Activated naive CD4-positive, alpha-beta T cell treated with anti-CD3 and anti-CD28 coated beads, Interleukin-2, amount 10 ng/mL, durations not matched to agents 7 days and 5 days (primary cell): ENCODE results near the gene CEP164.
"Not testable (repeated sequence)": the region's sequence is repeated elsewhere in the genome, so short reads cannot be mapped to it uniquely, and the experiment has no call there.

Source experiments
- CTCF ChIA-PET: fragments of 350-600 bp; sonication (Branson Sonifier 250); formaldehyde crosslinking; loops from one replicate; lab custom pipeline; 2021; ENCODE audit warnings: antibody characterized with exemption; lab: Charles Lee
- DNase-seq: peaks from one replicate; pipeline ENCODE4 v3.0.0-alpha.2; 2020
- H3K27ac Mint-ChIP-seq: one replicate; pipeline ENCODE4 v1.8.0; 2021; ENCODE audit warnings: mild to moderate bottlenecking, moderate library complexity, mixed read lengths
- H3K27me3 Mint-ChIP-seq: one replicate; pipeline ENCODE4 v1.8.0; 2021; ENCODE audit warnings: mild to moderate bottlenecking, mixed read lengths
- H3K36me3 Mint-ChIP-seq: one replicate; pipeline ENCODE4 v1.8.0; 2021; ENCODE audit warnings: mixed read lengths
- H3K4me1 Mint-ChIP-seq: one replicate; pipeline ENCODE4 v1.8.0; 2021; ENCODE audit warnings: mixed read lengths
- H3K4me3 Mint-ChIP-seq: one replicate; pipeline ENCODE4 v1.8.0; 2021; ENCODE audit warnings: mild to moderate bottlenecking, moderate library complexity, mixed read lengths
- H3K9me3 Mint-ChIP-seq: one replicate; pipeline ENCODE4 v1.8.0; 2021; ENCODE audit warnings: mixed read lengths

Gene CEP164

DNA sequence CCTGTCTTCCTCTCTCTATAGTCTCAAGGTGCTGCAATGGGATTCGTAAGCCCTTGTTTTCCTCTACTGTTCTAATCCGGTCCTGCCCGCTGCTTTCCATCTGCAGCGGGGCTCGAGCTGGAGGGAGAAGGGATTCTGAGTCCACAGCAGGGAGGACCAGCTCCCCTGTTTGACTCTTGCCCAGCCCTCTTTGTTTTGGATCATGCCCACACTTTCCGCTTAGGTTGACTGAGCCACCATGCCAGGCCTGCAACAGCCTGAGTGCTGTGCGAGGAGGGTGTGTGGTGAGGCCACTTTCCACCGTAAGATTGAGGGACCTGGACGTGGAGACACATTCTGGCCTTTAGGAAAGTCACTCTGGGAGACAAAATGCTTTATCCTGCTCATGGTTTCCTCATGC, 58.3 kb downstream of the CEP164 start:
- CTCF ChIA-PET = no interaction called here
- peaks cover 3% of the 10 kb centered on the region for H3K4me1 Mint-ChIP-seq

DNA sequence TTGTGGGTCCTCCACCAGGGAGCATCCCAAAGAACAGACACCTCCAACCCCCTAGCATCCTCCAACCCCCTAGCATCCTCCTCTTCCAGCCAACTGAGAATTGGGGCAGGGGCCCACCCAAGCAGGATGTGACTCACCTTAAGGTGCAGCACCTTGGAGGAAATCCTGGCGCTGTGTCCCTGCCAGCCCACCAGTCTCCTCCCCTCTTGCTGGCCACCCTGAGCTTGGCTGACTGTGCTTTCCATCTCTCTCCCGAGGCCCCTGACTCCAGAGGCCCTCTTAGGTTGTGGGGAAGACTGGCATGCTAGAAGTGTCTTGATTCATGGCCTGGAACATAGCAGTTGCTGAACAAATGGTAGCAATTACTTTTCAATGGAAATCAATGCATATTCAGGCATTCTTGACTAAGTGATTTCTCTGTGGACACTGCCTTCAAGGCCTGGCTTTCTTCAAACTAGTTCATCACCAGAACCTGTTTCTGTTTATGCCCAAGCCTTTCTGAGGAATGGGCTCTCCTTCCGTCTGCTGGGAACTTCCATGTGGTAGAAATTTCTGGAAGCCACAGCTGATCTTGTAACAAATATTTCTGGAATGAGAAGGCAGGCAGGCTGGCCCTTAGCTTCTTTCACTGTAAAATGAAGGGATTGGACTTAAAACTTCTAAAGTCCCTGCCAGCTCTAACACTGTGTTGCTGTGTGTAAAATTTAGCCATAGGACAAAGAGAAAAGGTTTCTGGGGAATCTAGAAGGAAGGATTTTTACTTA, 60.5 kb downstream of the CEP164 start:
- Mint-ChIP-seq H3K4me1 (peaks cover 3% of the 10 kb centered on the region), H3K27ac (no peak overlapping the region), H3K9me3 (no peaks in the 10 kb centered on the region), H3K36me3 (peaks cover 15% of the 10 kb centered on the region), H3K4me3 (no peak overlapping the region), H3K27me3 (no peaks in the 10 kb centered on the region)
- CTCF ChIA-PET = no interaction called here
- DNase-seq = no peak

More for the DNA sequence above, 58.3 kb downstream of the CEP164 start:
- Mint-ChIP-seq H3K36me3 (peaks cover 11% of the 10 kb centered on the region), H3K4me3 (no peak overlapping the region), H3K27ac (no peak overlapping the region), H3K27me3 (no peaks in the 10 kb centered on the region), H3K9me3 (no peaks in the 10 kb centered on the region)
- no peak for DNase-seq

DNA sequence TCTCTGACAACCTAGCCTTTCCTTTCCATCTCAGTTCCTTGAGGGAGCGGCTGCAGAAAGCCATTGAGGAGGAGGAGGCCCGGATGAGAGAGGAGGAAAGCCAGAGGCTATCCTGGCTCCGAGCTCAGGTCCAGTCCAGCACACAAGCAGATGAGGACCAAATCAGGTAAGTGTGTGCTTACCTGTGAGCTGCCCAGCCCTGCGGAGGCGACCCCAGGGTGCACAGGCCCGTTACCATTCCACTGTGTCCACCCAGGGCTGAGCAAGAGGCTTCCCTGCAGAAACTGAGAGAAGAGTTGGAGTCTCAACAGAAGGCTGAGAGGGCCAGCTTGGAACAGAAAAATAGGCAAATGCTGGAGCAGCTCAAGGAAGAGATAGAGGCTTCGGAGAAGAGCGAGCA, 63.1 kb downstream of the CEP164 start:
- H3K4me3 Mint-ChIP-seq = no peak overlapping the region
- CTCF ChIA-PET = no interaction called here
- no peaks in the 10 kb centered on the region for H3K27me3 Mint-ChIP-seq
- no peak for DNase-seq
- peaks cover 3% of the 10 kb centered on the region for H3K4me1 Mint-ChIP-seq
- H3K27ac Mint-ChIP-seq = no peak overlapping the region
- no peaks in the 10 kb centered on the region for H3K9me3 Mint-ChIP-seq
- peaks cover 26% of the 10 kb centered on the region for H3K36me3 Mint-ChIP-seq

DNA sequence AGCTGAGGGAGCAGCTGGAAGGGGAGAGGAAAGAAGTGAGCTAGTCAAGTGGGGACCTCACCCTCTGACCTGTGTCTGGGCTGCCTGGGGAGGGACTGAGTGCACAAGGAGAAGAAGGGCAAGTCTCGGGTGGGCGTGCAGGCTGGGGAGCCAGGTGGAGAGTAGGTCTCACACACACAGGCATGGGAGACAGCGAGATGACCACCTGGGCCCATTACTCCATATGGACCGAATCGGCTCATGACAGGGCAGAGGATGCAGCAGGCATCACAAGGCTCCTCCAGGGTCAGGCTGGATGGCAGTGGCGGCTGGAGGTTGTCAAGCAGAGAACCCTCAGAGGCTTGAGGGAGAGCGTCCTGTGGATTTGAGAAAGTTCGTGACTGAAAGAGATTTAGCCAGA, 63.5 kb downstream of the CEP164 start:
- no peak overlapping the region for H3K27ac Mint-ChIP-seq
- peaks cover 30% of the 10 kb centered on the region for H3K36me3 Mint-ChIP-seq
- no peak for DNase-seq
- CTCF ChIA-PET = no interaction called here
- H3K27me3 Mint-ChIP-seq = no peaks in the 10 kb centered on the region
- peaks cover 3% of the 10 kb centered on the region for H3K4me1 Mint-ChIP-seq
- no peaks in the 10 kb centered on the region for H3K9me3 Mint-ChIP-seq
- no peak overlapping the region for H3K4me3 Mint-ChIP-seq

DNA sequence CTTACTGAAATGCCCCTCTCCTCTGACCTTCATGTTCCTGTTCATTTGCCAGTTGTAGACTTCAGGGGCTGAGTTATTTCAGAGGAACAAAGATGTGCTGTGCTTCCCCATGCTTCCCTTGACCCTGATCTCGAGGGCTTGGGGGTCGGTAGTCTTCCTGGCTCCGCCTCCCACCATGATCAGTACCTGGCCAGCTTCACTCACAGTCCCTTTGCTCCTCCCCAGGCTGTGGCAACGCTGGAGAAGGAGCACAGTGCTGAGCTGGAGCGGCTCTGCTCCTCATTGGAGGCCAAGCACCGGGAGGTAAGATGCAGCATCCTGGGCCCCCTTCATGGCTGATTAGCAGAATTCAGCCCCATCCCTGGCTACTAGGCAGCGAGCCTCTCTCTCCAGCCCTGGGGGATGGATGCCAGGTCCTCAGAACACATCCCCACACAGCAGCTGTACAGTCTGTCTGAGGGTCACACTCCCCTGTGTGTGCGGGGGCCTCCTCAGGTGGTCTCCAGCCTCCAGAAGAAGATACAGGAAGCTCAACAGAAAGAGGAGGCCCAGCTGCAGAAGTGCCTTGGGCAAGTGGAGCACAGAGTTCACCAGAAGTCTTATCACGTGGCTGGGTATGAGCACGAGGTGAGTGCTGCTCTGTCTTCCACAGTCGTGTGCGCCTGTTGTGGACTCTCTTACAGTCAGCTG, 64.5 kb downstream of the CEP164 start:
- Mint-ChIP-seq H3K9me3 (no peaks in the 10 kb centered on the region), H3K27ac (peak overlapping the region; percentile 7), H3K36me3 (peaks cover 38% of the 10 kb centered on the region), H3K27me3 (no peaks in the 10 kb centered on the region), H3K4me1 (peaks cover 3% of the 10 kb centered on the region), H3K4me3 (no peak overlapping the region)
- DNase-seq = no peak
- CTCF ChIA-PET = no interaction called here

DNA sequence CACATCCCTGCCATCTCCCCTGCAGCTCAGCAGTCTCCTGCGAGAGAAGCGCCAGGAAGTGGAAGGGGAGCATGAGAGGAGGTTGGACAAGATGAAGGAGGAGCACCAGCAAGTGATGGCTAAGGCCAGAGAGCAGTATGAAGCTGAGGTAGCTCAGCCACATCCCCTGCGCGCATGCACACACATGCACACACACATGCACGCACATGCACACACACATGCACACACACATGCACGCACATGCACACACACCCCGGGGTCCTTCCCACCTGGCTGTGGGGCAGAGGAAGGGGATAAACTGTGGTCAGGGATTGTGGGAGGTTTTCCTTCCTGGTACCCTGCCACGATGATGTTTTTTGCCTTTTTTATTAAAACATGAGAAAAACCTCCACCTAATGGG, 65.3 kb downstream of the CEP164 start:
- peaks cover 46% of the 10 kb centered on the region for H3K36me3 Mint-ChIP-seq
- no peak for DNase-seq
- H3K4me3 Mint-ChIP-seq = no peak overlapping the region
- peaks cover 2% of the 10 kb centered on the region for H3K4me1 Mint-ChIP-seq
- no peak overlapping the region for H3K27ac Mint-ChIP-seq
- CTCF ChIA-PET = no interaction called here
- no peaks in the 10 kb centered on the region for H3K27me3 Mint-ChIP-seq
- peaks cover 6% of the 10 kb centered on the region for H3K9me3 Mint-ChIP-seq

DNA sequence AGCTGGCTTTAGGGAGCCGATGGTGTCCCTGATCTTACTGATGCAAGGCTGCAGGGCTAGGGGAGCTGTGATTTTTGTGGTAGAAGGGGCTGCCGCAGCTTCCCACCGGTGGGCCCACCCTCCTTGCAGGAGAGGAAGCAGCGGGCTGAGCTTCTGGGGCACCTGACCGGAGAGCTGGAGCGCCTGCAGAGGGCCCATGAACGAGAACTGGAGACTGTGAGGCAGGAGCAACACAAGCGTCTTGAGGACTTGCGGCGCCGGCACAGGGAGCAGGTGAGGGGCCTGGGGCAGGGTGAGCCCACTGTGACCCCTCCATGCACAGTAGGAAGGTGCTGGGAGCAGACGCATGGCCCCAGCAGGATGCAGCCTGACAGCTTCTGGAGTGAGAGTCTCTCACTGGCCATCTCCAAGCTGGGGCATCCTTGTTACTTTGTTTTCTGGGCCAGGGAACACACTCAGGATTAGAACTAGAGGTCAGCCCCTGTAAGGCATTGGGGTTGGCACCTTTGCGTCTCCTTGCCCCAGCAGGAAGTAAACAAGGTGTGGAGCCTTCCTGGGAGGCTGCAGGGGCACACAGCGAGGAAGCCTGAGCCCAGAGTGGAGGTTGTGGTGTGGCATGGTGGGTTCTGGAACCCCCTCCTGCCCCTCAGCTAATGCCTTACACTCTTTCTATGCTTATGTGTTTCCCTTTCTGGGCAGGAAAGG, 66.7 kb downstream of the CEP164 start:
- CTCF ChIA-PET = no interaction called here
- peaks cover 51% of the 10 kb centered on the region for H3K36me3 Mint-ChIP-seq

DNA sequence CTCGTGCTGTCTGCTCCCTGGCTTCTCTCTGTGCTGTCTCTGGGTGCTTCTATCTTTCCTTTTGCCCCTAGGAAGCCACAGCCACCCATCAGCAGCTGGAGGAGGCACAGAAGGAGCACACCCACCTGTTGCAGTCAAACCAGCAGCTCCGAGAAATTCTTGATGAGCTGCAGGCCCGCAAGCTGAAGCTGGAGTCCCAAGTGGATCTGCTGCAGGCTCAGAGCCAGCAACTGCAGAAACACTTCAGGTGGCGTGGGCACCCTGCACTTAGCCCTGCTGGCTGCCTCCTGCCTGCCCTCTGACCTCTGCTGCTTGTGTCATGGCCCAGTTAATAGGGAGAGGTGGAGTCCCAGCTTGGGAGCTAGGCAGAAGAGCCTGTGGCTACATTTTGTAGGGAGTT, 67.8 kb downstream of the CEP164 start:
- no peak overlapping the region for H3K27ac Mint-ChIP-seq
- H3K27me3 Mint-ChIP-seq = no peaks in the 10 kb centered on the region
- H3K9me3 Mint-ChIP-seq = peaks cover 14% of the 10 kb centered on the region
- no peaks in the 10 kb centered on the region for H3K4me1 Mint-ChIP-seq
- H3K36me3 Mint-ChIP-seq = peaks cover 53% of the 10 kb centered on the region
- DNase-seq = no peak
- CTCF ChIA-PET = no interaction called here
- H3K4me3 Mint-ChIP-seq = no peak overlapping the region

More for the DNA sequence above, 66.7 kb downstream of the CEP164 start:
- H3K4me1 Mint-ChIP-seq = no peaks in the 10 kb centered on the region
- no peak for DNase-seq
- H3K4me3 Mint-ChIP-seq = no peak overlapping the region
- H3K27me3 Mint-ChIP-seq = no peaks in the 10 kb centered on the region
- no peak overlapping the region for H3K27ac Mint-ChIP-seq
- peaks cover 12% of the 10 kb centered on the region for H3K9me3 Mint-ChIP-seq

DNA sequence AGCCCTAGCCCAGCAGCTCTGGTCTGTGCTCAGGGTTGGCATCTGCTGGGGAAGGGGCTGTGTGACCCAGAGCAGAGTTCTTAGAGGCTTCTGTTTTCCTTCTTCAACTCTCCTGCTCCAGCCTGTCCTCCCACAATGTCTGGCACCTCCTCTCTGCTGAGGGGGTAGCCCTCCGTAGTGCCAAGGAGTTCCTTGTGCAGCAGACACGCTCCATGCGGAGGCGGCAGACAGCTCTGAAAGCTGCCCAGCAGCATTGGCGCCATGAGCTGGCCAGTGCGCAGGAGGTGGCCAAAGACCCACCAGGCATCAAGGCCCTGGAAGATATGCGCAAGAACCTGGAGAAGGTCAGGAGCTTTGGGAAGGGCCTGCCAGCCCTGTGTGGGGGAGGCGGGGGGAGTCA, 69.3 kb downstream of the CEP164 start:
- CTCF ChIA-PET = no interaction called here
- Mint-ChIP-seq H3K36me3 (peaks cover 55% of the 10 kb centered on the region), H3K4me1 (no peaks in the 10 kb centered on the region)

DNA sequence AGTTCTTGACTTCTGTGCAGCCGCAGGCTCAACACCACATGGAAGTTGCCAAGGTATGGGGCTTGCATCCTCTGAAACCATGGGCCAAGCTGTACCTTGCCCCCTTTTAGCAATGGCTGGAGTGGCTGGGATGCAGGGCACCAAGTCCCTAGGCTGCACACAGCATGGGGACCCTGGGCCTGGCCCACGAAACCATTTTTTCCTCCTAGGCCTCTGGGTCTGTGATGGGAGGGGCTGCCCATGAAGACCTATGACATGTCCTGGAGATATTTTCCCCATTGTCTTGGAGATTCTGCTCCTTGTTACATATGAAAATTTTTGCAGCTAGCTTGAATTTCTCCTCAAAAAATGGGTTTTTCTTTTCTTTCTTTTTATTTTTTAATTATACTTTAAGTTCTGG, 71.0 kb downstream of the CEP164 start:
- H3K4me3 Mint-ChIP-seq, H3K27me3 Mint-ChIP-seq, CTCF ChIA-PET, DNase-seq, H3K4me1 Mint-ChIP-seq, H3K27ac Mint-ChIP-seq: not testable (repeated sequence)
- H3K36me3 Mint-ChIP-seq = peaks cover 66% of the 10 kb centered on the region
- H3K9me3 Mint-ChIP-seq = peaks cover 14% of the 10 kb centered on the region

More for the DNA sequence above, 69.3 kb downstream of the CEP164 start:
- peaks cover 14% of the 10 kb centered on the region for H3K9me3 Mint-ChIP-seq
- no peak overlapping the region for H3K4me3 Mint-ChIP-seq
- DNase-seq = no peak
- H3K27me3 Mint-ChIP-seq = no peaks in the 10 kb centered on the region
- no peak overlapping the region for H3K27ac Mint-ChIP-seq

DNA sequence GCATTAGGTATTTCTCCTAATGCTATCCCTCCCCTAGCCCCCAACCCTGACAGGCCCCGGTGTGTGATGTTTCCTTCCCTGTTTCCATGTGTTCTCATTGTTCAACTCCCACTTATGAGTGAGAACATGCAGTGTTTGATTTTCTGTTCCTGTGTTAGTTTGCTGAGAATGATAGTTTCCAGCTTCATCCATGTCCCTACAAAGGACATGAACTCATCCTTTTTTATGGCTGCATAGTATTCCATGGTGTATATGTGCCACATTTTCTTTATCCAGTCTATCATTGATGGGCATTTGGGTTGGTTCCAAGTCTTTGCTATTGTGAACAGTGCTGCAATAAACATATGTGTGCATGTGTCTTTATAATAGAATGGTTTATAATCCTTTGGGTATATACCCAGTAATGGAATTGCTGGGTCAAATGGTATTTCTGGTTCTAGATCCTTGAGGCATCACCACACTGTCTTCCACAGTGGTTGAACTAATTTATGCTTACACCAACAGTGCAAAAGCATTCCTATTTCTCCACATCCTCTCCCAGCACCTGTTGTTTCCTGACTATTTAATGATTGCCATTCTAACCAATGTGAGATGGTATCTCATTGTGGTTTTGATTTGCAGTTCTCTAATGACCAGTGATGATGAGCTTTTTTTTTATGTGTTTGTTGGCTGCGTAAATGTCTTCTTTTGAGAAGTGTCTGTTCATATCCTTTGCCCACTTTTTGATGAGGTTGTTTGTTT, 71.6 kb downstream of the CEP164 start:
- DNase-seq, H3K4me3 Mint-ChIP-seq: not testable (repeated sequence)

DNA sequence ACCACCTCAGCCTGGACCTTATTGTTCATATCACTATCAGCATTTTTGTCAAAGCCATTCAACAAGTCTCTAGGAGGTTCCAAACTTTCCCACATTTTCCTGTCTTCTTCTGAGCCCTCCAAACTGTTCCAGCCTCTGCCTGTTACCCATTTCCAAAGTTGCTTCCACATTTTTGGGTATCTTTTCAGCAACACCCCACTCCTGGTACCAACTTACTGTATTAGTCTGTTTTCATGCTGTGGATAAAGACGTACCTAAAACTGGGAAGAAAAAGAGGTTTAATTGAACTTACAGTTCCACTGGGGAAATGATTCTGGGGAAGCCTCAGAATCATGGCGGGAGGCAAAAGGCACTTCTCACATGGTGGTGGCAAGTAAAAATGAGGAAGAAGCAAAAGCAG, 78.2 kb downstream of the CEP164 start:
- Mint-ChIP-seq H3K36me3 (peaks cover 47% of the 10 kb centered on the region), H3K9me3 (peaks cover 18% of the 10 kb centered on the region)
- DNase-seq, H3K4me1 Mint-ChIP-seq, H3K27ac Mint-ChIP-seq, CTCF ChIA-PET, H3K27me3 Mint-ChIP-seq, H3K4me3 Mint-ChIP-seq: not testable (repeated sequence)

More for the DNA sequence above, 71.6 kb downstream of the CEP164 start:
- H3K27me3 Mint-ChIP-seq, CTCF ChIA-PET, H3K27ac Mint-ChIP-seq, H3K4me1 Mint-ChIP-seq: not testable (repeated sequence)
- Mint-ChIP-seq H3K36me3 (peaks cover 72% of the 10 kb centered on the region), H3K9me3 (peaks cover 14% of the 10 kb centered on the region)

DNA sequence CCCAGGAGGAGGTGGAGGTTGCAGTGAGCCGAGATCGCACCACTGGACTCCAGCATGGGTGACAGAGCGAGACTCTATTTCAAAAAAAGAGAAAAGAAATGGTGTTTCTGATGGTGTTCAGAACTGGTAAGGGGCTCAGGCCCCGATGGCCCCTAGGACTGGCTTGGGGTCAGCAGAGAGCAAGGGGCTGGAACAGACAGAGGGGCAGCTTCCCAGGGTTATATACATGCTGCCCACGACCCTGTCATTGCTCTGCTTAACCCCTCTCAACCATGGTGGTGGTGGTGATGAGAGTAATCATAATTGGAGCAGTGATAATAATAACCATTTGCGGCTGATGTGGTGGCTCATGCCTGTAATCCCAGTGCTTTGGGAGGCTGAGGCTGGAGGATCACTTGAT, 79.4 kb downstream of the CEP164 start:
- Mint-ChIP-seq H3K4me1 (no peaks in the 10 kb centered on the region), H3K27ac (no peak overlapping the region), H3K9me3 (peaks cover 18% of the 10 kb centered on the region), H3K4me3 (no peak overlapping the region), H3K36me3 (peaks cover 44% of the 10 kb centered on the region), H3K27me3 (no peaks in the 10 kb centered on the region)
- CTCF ChIA-PET = no interaction called here
- DNase-seq = no peak

DNA sequence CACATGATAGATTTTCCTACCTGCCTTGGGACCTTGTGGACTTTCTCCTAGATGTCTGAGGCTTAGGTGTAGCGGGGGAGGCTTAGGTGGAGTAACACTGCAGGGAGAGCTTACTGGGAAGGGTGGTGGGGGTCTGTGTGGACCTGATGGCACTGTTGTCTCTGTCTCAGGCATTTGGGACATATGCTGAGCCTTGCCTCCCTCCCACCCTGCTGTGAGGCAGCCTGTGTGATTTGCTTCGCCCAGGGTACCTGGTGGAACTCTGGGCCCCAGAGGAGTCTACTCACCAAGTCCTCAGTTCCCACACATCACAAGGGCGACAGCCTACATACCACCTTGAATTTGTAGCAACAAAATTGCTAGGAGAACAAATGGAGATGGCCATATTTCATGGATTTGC, 80.7 kb downstream of the CEP164 start:
- peaks cover 37% of the 10 kb centered on the region for H3K36me3 Mint-ChIP-seq
- H3K27ac Mint-ChIP-seq = no peak overlapping the region
- peaks cover 18% of the 10 kb centered on the region for H3K9me3 Mint-ChIP-seq
- H3K4me3 Mint-ChIP-seq = no peak overlapping the region
- CTCF ChIA-PET = no interaction called here
- DNase-seq = no peak
- H3K27me3 Mint-ChIP-seq = no peaks in the 10 kb centered on the region
- no peaks in the 10 kb centered on the region for H3K4me1 Mint-ChIP-seq
